Left lung (tissue), 10 donors: ENCODE measurements around the gene LHFPL2. TPM values are rescaled to one million over a fixed set of nuclear protein-coding genes. Genes with fewer than 3 reads are reported as not detected.

ENCODE experiments used
- ATAC-seq: fragments of 200-7000 bp; cut with Tn5 transposase; one replicate; pipeline ENCODE4 v1.9.1; 2020; ENCODE audit warnings: moderate library complexity
- DNase-seq, 4 donors: peaks; one replicate each; pipeline ENCODE4 v3.0.0-alpha.2; 2013 to 2020
- H3K27ac ChIP-seq, 2 donors: fragments of 200-600 bp; sonication (generic) in 1 of 2; one replicate each; pipeline versions ENCODE4 v1.5.0 to v1.8.0; 2020 to 2021
- H3K27me3 ChIP-seq, 2 donors: fragments of 200-600 bp; sonication (generic) in 1 of 2; one replicate each; pipeline versions ENCODE4 v1.5.0 to v1.8.0; 2020 to 2021
- H3K36me3 ChIP-seq, 2 donors: fragments of 200-600 bp; sonication (generic) in 1 of 2; one replicate each; pipeline versions ENCODE4 v1.5.0 to v1.8.0; 2020 to 2021
- H3K4me1 ChIP-seq, 2 donors: fragments of 200-600 bp; one replicate each; pipeline ENCODE4 v1.8.0; 2021
- H3K4me3 ChIP-seq, 2 donors: fragments of 200-600 bp; sonication (generic) in 1 of 2; one replicate each; pipeline versions ENCODE4 v1.5.0 to v1.8.0; 2020 to 2021; ENCODE audit warnings: mild to moderate bottlenecking in 1 of 2
- H3K9me3 ChIP-seq, 2 donors: fragments of 200-600 bp; sonication (generic) in 1 of 2; one replicate each; pipeline versions ENCODE4 v1.5.0 to v1.8.0; 2020 to 2021
- CTCF ChIP-seq, 2 donors: fragments of 200-600 bp; sonication (generic) in 1 of 2; IDR thresholded peaks; one replicate each; pipeline versions ENCODE4 v1.5.0 to v1.8.0; 2021; ENCODE audit warnings: antibody characterized with exemption in 2 of 2
- intact Hi-C, 2 donors: fragments of 100-400 bp; cut with DNase I; formaldehyde crosslinking; loops; one replicate each; pipeline versions ENCODE4 v1.11.2 to v1.14.2; 2022
- polyA plus RNA-seq, 6 donors: library from polyadenylated mRNA; unstranded; fragments of 120-200 nt; gene quantifications; one replicate each; pipeline ENCODE4 v1.2.1, GENCODE V29; 2013; ENCODE audit not compliant: insufficient read length in 6 of 6
- total RNA-seq, 2 donors: library from RNA; stranded (reverse); fragmentation: NEBNext Ultra II Directional; extraction: Animal tissue kit (Norgen Biotek cat#: 25700); gene quantifications; one replicate each; pipeline ENCODE4 v1.2.1, GENCODE V29; 2021
- donor health status: DM: no; HTN: yes; CAD: no.
- donor health status: DM: no; HTN: no; CAD: no.

Gene LHFPL2
- total and polyA plus RNA-seq, 8 donors = 39.6 to 89.9 (median 48.9) TPM

DNA sequence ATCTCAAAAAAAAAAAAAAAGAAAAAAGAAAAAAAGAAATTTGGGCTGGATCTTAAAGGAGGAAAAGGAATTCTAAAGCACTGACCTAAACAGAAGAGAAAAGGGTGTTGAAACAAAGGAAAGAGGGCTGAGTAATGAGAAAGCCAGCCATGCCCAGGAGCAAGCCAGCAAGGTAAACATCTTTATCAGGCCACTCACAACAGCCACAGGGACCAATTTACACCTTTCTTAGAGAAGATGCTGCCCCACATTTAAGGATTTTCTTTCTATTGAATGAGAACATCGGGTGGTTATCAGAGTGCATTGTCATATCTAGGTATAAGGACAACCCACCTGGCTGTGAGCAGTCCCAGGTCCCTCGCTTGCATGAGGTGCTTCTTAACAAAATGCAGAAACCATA lies 16.6 kb downstream of the LHFPL2 start:
- Histone ChIP-seq H3K4me3 (no peak overlapping the region), H3K36me3 (peaks cover 0 to 17% of the 10 kb centered on the region in 2 donors), H3K27me3 (no peaks in the 10 kb centered on the region), H3K27ac (no peak overlapping the region), H3K4me1 (no peaks in the 10 kb centered on the region), H3K9me3 (no peaks in the 10 kb centered on the region)
- no peak for TF ChIP-seq CTCF (IDR thresholded peaks at IDR 0.05)
- ATAC-seq (peak; percentile 58), DNase-seq (no peak)
- intact Hi-C loops = no loop called here

DNA sequence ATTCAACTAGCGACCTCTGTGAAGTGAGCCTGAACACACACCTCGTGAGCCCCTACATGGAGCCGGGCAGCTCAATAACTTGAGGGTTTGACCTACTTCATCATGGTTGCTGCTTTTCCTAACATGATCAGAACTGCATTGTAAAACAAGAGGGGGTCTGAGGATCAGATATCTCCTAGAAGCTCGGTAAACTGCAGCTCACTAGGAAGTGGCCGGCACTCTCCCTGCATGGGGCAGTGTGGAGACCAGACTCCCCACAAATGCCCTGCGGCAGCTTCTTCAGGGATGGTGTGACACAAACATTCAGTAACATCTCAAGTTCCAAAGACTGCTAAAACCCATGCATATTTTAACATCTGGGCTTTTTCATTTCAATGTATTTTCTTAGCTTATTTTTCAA lies 18.5 kb downstream of the LHFPL2 start:
- H3K36me3 ChIP-seq = peaks cover 0 to 22% of the 10 kb centered on the region in 2 donors
- no peak overlapping the region for H3K27ac ChIP-seq

DNA sequence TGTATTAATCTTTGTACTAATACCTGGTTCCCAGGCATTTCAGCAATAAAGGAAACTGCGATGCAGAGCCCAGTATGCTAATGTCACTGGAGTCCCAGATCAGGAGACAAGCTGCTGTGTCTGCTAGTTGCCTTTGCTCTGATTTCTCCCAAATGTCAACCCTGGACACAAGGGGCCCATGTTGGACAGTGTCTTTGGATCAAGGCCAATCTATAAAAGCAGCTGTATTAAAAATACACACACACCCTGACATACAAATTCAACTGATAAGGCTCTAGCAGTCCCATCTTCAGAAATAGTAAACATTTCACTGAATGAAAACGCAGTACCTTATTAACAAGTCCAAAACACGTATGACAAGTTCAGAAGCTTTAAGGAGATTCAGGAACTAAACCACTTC lies 18.9 kb downstream of the LHFPL2 start:
- no peak for ATAC-seq
- no peak for TF ChIP-seq CTCF (IDR thresholded peaks at IDR 0.05)
- H3K4me3 ChIP-seq = no peak overlapping the region
- H3K27ac ChIP-seq = no peak overlapping the region
- H3K27me3 ChIP-seq = no peaks in the 10 kb centered on the region
- intact Hi-C loops = no loop called here
- no peak for DNase-seq
- H3K4me1 ChIP-seq = peaks cover 0 to 4% of the 10 kb centered on the region in 2 donors
- H3K36me3 ChIP-seq = peaks cover 0 to 22% of the 10 kb centered on the region in 2 donors
- H3K9me3 ChIP-seq = no peaks in the 10 kb centered on the region

More for the DNA sequence above, 18.5 kb downstream of the LHFPL2 start:
- intact Hi-C loops = no loop called here
- no peak for ATAC-seq
- Histone ChIP-seq H3K9me3 (no peaks in the 10 kb centered on the region), H3K27me3 (no peaks in the 10 kb centered on the region), H3K4me3 (no peak overlapping the region), H3K4me1 (peaks cover 0 to 4% of the 10 kb centered on the region in 2 donors)
- TF ChIP-seq CTCF (IDR thresholded peaks at IDR 0.05) = no peak
- DNase-seq = no peak

- Histone ChIP-seq H3K4me1 (peaks cover 0 to 4% of the 10 kb centered on the region in 2 donors), H3K27ac (no peak overlapping the region), H3K36me3 (peaks cover 0 to 22% of the 10 kb centered on the region in 2 donors), H3K9me3 (no peaks in the 10 kb centered on the region), H3K4me3 (no peak overlapping the region), H3K27me3 (no peaks in the 10 kb centered on the region)
- ATAC-seq (no peak), DNase-seq (no peak)
- TF ChIP-seq CTCF (IDR thresholded peaks at IDR 0.05) = no peak
- intact Hi-C loops = no loop called here
Observed at GRCh38 chr5:78628270-78628992, 20.1 kb downstream of the LHFPL2 start.

DNA sequence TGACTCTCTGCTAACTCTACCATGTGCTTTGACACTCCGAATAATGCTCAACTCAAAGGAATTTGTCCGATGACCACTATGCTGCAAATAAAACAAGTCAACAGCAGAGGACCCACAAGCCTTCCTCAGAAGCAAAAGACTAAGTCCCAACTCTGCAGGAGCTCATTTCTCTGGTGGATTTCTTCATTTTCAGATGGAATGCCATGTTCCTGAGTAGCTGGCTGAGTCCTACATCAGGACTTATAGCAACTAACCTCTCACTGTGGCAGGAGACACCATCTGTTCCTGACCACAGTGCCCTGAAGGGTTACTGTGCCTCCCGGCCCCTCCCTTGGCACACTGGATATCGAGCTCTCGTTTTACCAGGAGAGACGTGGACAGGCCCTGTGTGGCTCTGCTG lies 20.8 kb downstream of the LHFPL2 start:
- Histone ChIP-seq H3K4me1 (peaks cover 0 to 4% of the 10 kb centered on the region in 2 donors), H3K36me3 (peaks cover 0 to 22% of the 10 kb centered on the region in 2 donors), H3K27ac (no peak overlapping the region), H3K9me3 (no peaks in the 10 kb centered on the region), H3K4me3 (no peak overlapping the region), H3K27me3 (no peaks in the 10 kb centered on the region)
- ATAC-seq (no peak), DNase-seq (no peak)
- no peak for TF ChIP-seq CTCF (IDR thresholded peaks at IDR 0.05)
- intact Hi-C loops = no loop called here
